HEK293 (cell line): Measurements from ENCODE around the gene NUDT21.

Source experiments
- CTCF ChIA-PET: fragments of 350-600 bp; formaldehyde crosslinking; extraction: SDS; loops from one replicate; lab custom pipeline; 2021; ENCODE audit warnings: antibody characterized with exemption; lab: Yijun Ruan, JAX
- POLR2A ChIA-PET: fragments of 300-600 bp; formaldehyde crosslinking; extraction: SDS; loops from one replicate; lab custom pipeline; 2020; ENCODE audit warnings: antibody characterized with exemption, inconsistent platforms; lab: Yijun Ruan, JAX
- H3K27ac ChIP-seq: fragments of 200-500 bp; sonication (Bioruptor generic); 2 replicates; pipeline ENCODE4 v1.5.1; 2014; ENCODE audit warnings: low read depth, low read length, control low read depth, inconsistent platforms; ENCODE audit errors: extremely low read depth
- H3K36me3 ChIP-seq, 2 experiments: fragments of 200-500 bp in 1 of 2; sonication (Bioruptor generic) in 1 of 2; 1 replicate in 1 of 2; 2 replicates in 1 of 2; pipeline ENCODE4 v1.5.1; 2014 to 2017; ENCODE audit warnings: inconsistent platforms in 2 of 2, low read length in 2 of 2; ENCODE audit not compliant: control insufficient read depth in 2 of 2, insufficient read depth in 1 of 2
- H3K4me1 ChIP-seq: fragments of 200-500 bp; sonication (Bioruptor generic); 2 replicates; pipeline ENCODE4 v1.5.1; 2014; ENCODE audit warnings: mild to moderate bottlenecking, low read length, inconsistent platforms; ENCODE audit not compliant: control insufficient read depth, insufficient read depth
- H3K4me3 ChIP-seq: 2 replicates; pipeline ENCODE4 v1.5.1; 2011; ENCODE audit warnings: low read depth, mild to moderate bottlenecking, control low read depth, low read length, moderate library complexity
- H3K9me3 ChIP-seq: fragments of 200-500 bp; sonication (Bioruptor generic); 2 replicates; pipeline ENCODE4 v1.5.1; 2014; ENCODE audit warnings: low read depth, low read length, inconsistent platforms; ENCODE audit not compliant: control insufficient read depth, insufficient read depth
- GLI4 ChIP-seq: fragments of 450-650 bp; formaldehyde crosslinking; IDR thresholded peaks from 2 replicates; pipeline ENCODE4 v1.5.1; 2016; ENCODE audit warnings: missing biosample characterization, missing genetic modification characterization
- KLF1 ChIP-seq: fragments of 450-650 bp; formaldehyde crosslinking; IDR thresholded peaks from 2 replicates; pipeline ENCODE4 v1.5.1; 2016; ENCODE audit warnings: missing biosample characterization, missing genetic modification characterization
- MEIS1 ChIP-seq: sonication (generic); formaldehyde crosslinking; IDR thresholded peaks from 2 replicates; pipeline ENCODE4 v1.8.1; 2022; ENCODE audit warnings: missing genetic modification reagents, mild to moderate bottlenecking, borderline replicate concordance
- ZFP3 ChIP-seq: fragments of 450-650 bp; formaldehyde crosslinking; IDR thresholded peaks from 2 replicates; pipeline ENCODE4 v1.5.1; 2016; ENCODE audit warnings: low read depth, missing biosample characterization, missing genetic modification characterization
- ZNF155 ChIP-seq: fragments of 450-650 bp; formaldehyde crosslinking; IDR thresholded peaks from 2 replicates; pipeline ENCODE4 v1.5.1; 2016; ENCODE audit warnings: missing biosample characterization, missing genetic modification characterization
- ZNF335 ChIP-seq: fragments of 450-650 bp; formaldehyde crosslinking; conservative IDR thresholded peaks from 2 replicates; pipeline ENCODE4 v1.5.1; 2016; ENCODE audit warnings: missing biosample characterization, missing genetic modification characterization
- ZNF404 ChIP-seq: fragments of 450-650 bp; formaldehyde crosslinking; IDR thresholded peaks from 2 replicates; pipeline ENCODE4 v1.5.1; 2017; ENCODE audit warnings: missing biosample characterization, missing genetic modification characterization
- ZNF423 ChIP-seq: fragments of 450-650 bp; formaldehyde crosslinking; IDR thresholded peaks from 2 replicates; pipeline ENCODE4 v1.5.1; 2016; ENCODE audit warnings: missing biosample characterization, missing genetic modification characterization
- ZNF473 ChIP-seq: fragments of 450-650 bp; formaldehyde crosslinking; IDR thresholded peaks from 2 replicates; pipeline ENCODE4 v1.5.1; 2017; ENCODE audit warnings: missing biosample characterization, missing genetic modification characterization
- ZNF76 ChIP-seq: fragments of 450-650 bp; formaldehyde crosslinking; IDR thresholded peaks from 2 replicates; pipeline ENCODE4; 2016; ENCODE audit warnings: low read depth, missing biosample characterization, missing genetic modification characterization, borderline replicate concordance
- ZNF791 ChIP-seq: fragments of 450-650 bp; formaldehyde crosslinking; IDR thresholded peaks from 2 replicates; pipeline ENCODE4 v1.5.1; 2016; ENCODE audit warnings: missing biosample characterization, missing genetic modification characterization
- TF ChIP-seq, protein P1 (sequence below): fragments of 450-650 bp; formaldehyde crosslinking; conservative IDR thresholded peaks from 2 replicates; pipeline ENCODE4 v1.5.1; 2016; ENCODE audit warnings: low read depth, missing biosample characterization, missing genetic modification characterization
- TF ChIP-seq, protein P2 (sequence below): fragments of 450-650 bp; formaldehyde crosslinking; IDR thresholded peaks from 2 replicates; pipeline ENCODE4 v1.5.1; 2016; ENCODE audit warnings: missing biosample characterization, missing genetic modification characterization, low read depth
- TF ChIP-seq, protein P3 (sequence below): fragments of 450-650 bp; formaldehyde crosslinking; IDR thresholded peaks from 2 replicates; pipeline ENCODE4 v1.5.0; 2017; ENCODE audit warnings: missing biosample characterization, missing genetic modification characterization, borderline replicate concordance
- TF ChIP-seq, protein P4 (sequence below): fragments of 450-650 bp; formaldehyde crosslinking; IDR thresholded peaks from 2 replicates; pipeline ENCODE4 v1.5.1; 2016; ENCODE audit warnings: missing biosample characterization, missing genetic modification characterization
- TF ChIP-seq, protein P5 (sequence below): fragments of 450-650 bp; formaldehyde crosslinking; IDR thresholded peaks from 2 replicates; pipeline ENCODE4 v1.5.1; 2016; ENCODE audit warnings: missing biosample characterization, missing genetic modification characterization

NUDT21 gene

DNA sequence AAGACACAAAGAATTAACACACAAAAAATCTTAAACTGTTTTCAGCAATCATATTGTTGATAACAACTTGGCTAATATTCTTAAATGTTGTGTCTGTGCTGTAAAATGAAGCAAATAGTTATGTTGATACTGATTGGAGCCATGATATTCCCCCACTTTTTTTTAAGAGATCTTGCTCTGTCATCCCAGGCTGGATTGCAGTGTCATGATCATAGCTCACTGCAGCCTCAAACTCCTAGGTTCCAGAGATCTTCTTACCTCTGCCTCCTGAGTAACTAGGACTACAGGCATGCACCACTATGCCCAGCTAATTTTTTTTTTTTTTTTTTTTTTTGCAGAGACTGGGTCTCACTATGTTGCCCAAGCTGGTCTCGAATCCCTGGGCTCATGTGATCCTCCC is 42.7 kb upstream of the NUDT21 start:
- POLR2A ChIA-PET = no interaction called here

DNA sequence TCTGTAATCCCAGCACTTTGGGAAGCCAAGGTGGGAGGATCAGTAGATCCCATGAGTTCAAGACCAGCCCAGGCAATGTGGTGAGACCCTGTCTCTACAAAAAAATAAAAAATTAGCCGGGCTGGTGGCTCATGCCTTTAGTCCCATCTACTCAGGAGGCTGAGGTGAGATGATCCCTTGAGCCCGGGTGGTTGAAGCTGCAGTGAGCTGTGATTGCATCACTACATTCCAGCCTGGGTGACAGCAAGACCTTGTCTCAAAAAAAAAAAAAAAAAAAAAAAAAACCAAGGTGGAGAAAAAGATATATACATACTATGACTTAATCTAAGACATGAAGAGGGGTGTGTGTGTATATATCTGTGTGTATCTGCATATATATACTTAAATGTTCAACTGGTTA is 42.0 kb upstream of the NUDT21 start:
- CTCF ChIA-PET = no interaction called here
- H3K4me3 ChIP-seq = no peak overlapping the region
- no peak overlapping the region for H3K27ac ChIP-seq
- no peak for TF ChIP-seq ZNF423 (tag by site-specific recombination)
- TF ChIP-seq MEIS1 (CRISPR knock-in tag) = no peak
- no peak for TF ChIP-seq KLF1
- no peak for TF ChIP-seq ZNF76
- no peak for TF ChIP-seq ZNF473 (tag by site-specific recombination)
- no peak for TF ChIP-seq ZNF335 (tag by site-specific recombination)
- TF ChIP-seq, protein P1, sequence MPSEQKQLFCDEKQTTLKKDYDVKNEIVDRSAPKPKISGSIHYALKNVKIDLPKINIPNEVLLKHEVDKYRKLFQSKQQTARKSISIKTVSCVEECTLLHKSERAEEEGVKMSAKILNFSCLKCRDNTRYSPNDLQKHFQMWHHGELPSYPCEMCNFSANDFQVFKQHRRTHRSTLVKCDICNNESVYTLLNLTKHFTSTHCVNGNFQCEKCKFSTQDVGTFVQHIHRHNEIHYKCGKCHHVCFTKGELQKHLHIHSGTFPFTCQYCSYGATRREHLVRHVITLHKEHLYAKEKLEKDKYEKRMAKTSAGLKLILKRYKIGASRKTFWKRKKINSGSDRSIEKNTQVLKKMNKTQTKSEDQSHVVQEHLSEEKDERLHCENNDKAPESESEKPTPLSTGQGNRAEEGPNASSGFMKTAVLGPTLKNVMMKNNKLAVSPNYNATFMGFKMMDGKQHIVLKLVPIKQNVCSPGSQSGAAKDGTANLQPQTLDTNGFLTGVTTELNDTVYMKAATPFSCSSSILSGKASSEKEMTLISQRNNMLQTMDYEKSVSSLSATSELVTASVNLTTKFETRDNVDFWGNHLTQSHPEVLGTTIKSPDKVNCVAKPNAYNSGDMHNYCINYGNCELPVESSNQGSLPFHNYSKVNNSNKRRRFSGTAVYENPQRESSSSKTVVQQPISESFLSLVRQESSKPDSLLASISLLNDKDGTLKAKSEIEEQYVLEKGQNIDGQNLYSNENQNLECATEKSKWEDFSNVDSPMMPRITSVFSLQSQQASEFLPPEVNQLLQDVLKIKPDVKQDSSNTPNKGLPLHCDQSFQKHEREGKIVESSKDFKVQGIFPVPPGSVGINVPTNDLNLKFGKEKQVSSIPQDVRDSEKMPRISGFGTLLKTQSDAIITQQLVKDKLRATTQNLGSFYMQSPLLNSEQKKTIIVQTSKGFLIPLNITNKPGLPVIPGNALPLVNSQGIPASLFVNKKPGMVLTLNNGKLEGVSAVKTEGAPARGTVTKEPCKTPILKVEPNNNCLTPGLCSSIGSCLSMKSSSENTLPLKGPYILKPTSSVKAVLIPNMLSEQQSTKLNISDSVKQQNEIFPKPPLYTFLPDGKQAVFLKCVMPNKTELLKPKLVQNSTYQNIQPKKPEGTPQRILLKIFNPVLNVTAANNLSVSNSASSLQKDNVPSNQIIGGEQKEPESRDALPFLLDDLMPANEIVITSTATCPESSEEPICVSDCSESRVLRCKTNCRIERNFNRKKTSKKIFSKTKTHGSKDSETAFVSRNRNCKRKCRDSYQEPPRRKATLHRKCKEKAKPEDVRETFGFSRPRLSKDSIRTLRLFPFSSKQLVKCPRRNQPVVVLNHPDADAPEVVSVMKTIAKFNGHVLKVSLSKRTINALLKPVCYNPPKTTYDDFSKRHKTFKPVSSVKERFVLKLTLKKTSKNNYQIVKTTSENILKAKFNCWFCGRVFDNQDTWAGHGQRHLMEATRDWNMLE (tag by site-specific recombination) = no peak
- TF ChIP-seq, protein P2, sequence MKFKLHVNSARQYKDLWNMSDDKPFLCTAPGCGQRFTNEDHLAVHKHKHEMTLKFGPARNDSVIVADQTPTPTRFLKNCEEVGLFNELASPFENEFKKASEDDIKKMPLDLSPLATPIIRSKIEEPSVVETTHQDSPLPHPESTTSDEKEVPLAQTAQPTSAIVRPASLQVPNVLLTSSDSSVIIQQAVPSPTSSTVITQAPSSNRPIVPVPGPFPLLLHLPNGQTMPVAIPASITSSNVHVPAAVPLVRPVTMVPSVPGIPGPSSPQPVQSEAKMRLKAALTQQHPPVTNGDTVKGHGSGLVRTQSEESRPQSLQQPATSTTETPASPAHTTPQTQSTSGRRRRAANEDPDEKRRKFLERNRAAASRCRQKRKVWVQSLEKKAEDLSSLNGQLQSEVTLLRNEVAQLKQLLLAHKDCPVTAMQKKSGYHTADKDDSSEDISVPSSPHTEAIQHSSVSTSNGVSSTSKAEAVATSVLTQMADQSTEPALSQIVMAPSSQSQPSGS (tag by site-specific recombination) = no peak
- TF ChIP-seq, protein P3, sequence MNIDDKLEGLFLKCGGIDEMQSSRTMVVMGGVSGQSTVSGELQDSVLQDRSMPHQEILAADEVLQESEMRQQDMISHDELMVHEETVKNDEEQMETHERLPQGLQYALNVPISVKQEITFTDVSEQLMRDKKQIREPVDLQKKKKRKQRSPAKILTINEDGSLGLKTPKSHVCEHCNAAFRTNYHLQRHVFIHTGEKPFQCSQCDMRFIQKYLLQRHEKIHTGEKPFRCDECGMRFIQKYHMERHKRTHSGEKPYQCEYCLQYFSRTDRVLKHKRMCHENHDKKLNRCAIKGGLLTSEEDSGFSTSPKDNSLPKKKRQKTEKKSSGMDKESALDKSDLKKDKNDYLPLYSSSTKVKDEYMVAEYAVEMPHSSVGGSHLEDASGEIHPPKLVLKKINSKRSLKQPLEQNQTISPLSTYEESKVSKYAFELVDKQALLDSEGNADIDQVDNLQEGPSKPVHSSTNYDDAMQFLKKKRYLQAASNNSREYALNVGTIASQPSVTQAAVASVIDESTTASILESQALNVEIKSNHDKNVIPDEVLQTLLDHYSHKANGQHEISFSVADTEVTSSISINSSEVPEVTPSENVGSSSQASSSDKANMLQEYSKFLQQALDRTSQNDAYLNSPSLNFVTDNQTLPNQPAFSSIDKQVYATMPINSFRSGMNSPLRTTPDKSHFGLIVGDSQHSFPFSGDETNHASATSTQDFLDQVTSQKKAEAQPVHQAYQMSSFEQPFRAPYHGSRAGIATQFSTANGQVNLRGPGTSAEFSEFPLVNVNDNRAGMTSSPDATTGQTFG (tag by site-specific recombination) = no peak
- no peak for TF ChIP-seq GLI4 (tag by site-specific recombination)
- TF ChIP-seq, protein P4, sequence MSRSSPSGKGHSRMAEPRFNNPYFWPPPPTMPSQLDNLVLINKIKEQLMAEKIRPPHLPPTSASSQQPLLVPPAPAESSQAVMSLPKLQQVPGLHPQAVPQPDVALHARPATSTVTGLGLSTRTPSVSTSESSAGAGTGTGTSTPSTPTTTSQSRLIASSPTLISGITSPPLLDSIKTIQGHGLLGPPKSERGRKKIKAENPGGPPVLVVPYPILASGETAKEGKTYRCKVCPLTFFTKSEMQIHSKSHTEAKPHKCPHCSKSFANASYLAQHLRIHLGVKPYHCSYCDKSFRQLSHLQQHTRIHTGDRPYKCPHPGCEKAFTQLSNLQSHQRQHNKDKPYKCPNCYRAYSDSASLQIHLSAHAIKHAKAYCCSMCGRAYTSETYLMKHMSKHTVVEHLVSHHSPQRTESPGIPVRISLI (tag by site-specific recombination) = no peak
- TF ChIP-seq, all 188 proteins: peak for 0
- H3K9me3 ChIP-seq = no peaks in the 10 kb centered on the region
- H3K36me3 ChIP-seq = peaks cover 0 to 32% of the 10 kb centered on the region in 2 experiments
- POLR2A ChIA-PET = no interaction called here
- no peaks in the 10 kb centered on the region for H3K4me1 ChIP-seq

More for the DNA sequence above, 42.7 kb upstream of the NUDT21 start:
- H3K27ac ChIP-seq = no peak overlapping the region
- H3K4me3 ChIP-seq = no peak overlapping the region
- no peak for TF ChIP-seq ZNF791 (tag by site-specific recombination)
- TF ChIP-seq ZFP3 (tag by site-specific recombination) = no peak
- TF ChIP-seq ZNF404 (tag by site-specific recombination) = no peak
- no peak for TF ChIP-seq ZNF155 (tag by site-specific recombination)
- TF ChIP-seq, protein P5, sequence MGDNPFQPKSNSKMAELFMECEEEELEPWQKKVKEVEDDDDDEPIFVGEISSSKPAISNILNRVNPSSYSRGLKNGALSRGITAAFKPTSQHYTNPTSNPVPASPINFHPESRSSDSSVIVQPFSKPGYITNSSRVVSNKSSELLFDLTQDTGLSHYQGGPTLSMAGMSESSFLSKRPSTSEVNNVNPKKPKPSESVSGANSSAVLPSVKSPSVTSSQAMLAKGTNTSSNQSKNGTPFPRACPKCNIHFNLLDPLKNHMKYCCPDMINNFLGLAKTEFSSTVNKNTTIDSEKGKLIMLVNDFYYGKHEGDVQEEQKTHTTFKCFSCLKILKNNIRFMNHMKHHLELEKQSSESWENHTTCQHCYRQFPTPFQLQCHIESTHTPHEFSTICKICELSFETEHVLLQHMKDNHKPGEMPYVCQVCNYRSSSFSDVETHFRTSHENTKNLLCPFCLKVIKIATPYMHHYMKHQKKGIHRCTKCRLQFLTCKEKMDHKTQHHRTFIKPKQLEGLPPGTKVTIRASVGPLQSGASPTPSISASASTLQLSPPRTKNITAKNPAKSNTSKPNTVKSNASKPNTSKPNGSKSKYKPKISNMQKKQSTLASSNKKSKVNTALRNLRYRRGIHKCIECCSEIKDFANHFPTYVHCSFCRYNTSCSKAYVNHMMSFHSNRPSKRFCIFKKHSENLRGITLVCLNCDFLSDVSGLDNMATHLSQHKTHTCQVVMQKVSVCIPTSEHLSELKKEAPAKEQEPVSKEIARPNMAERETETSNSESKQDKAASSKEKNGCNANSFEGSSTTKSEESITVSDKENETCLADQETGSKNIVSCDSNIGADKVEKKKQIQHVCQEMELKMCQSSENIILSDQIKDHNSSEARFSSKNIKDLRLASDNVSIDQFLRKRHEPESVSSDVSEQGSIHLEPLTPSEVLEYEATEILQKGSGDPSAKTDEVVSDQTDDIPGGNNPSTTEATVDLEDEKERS (tag by site-specific recombination) = no peak
- TF ChIP-seq, all 188 proteins: peak for 0
- CTCF ChIA-PET = interaction anchor here (1.2 kb wide), 1 partner anchor 20 kb away, joined by 3 read pairs; no protein-coding TSS in a partner anchor
- H3K9me3 ChIP-seq = no peaks in the 10 kb centered on the region
- H3K36me3 ChIP-seq = peaks cover 0 to 39% of the 10 kb centered on the region in 2 experiments
- H3K4me1 ChIP-seq = no peaks in the 10 kb centered on the region
